Heart right ventricle (tissue), 16 donors: Measurements from ENCODE around the gene AQP12A. TPM values are rescaled to one million over a fixed set of nuclear protein-coding genes. Genes with fewer than 3 reads are reported as not detected.
"Not testable (repeated sequence)": the region's sequence is repeated elsewhere in the genome, so short reads cannot be mapped to it uniquely, and the experiment has no call there.

Experiments
- ATAC-seq, 8 donors: fragments of 200-7000 bp; cut with Tn5 transposase; one replicate each; pipeline ENCODE4 v1.9.1; 2020; ENCODE audit warnings: mild to moderate bottlenecking in 8 of 8, moderate library complexity in 8 of 8, moderate number of reproducible peaks in 1 of 8
- DNase-seq, 2 donors: peaks; one replicate each; pipeline ENCODE4 v3.0.0-alpha.2; 2020
- H3K27ac ChIP-seq, 10 donors: fragments of 200-600 bp; sonication (generic) in 2 of 10; one replicate each; pipeline versions ENCODE4 v1.5.0 to v1.8.0; 2020 to 2022; ENCODE audit warnings: mild to moderate bottlenecking in 3 of 10
- H3K27me3 ChIP-seq, 7 donors: fragments of 200-600 bp; one replicate each; pipeline ENCODE4 v1.8.0; 2021 to 2022; ENCODE audit warnings: mild to moderate bottlenecking in 2 of 7
- H3K36me3 ChIP-seq, 9 donors: fragments of 200-600 bp; sonication (generic) in 1 of 9; one replicate each; pipeline versions ENCODE4 v1.5.0 to v1.8.0; 2020 to 2022; ENCODE audit warnings: mild to moderate bottlenecking in 2 of 9
- H3K4me1 ChIP-seq, 9 donors: fragments of 200-600 bp; sonication (generic) in 1 of 9; one replicate each; pipeline versions ENCODE4 v1.5.0 to v1.8.0; 2020 to 2022; ENCODE audit warnings: mild to moderate bottlenecking in 4 of 9
- H3K4me3 ChIP-seq, 10 donors: fragments of 200-600 bp; sonication (generic) in 2 of 10; one replicate each; pipeline versions ENCODE4 v1.5.0 to v1.8.0; 2020 to 2022; ENCODE audit warnings: mild to moderate bottlenecking in 7 of 10, moderate library complexity in 2 of 10
- H3K9me3 ChIP-seq, 11 donors: fragments of 200-600 bp in 10 of 11; sonication (generic) in 2 of 11; one replicate each; pipeline versions ENCODE4 v1.5.0 to v1.8.0; 2013 to 2022; ENCODE audit warnings: mild to moderate bottlenecking in 2 of 11, control low read depth in 1 of 11, moderate library complexity in 1 of 11
- WGBS, 2 donors: extraction: QIAGEN DNeasy Blood & Tissue Kit; methylation state at CpG; one replicate each; pipeline ENCODE4 v1.1.7; 2013; ENCODE audit warnings: inconsistent platforms in 1 of 2; 5-methylcytosine and 5-hydroxymethylcytosine counted together
- intact Hi-C, 10 donors: fragments of 100-400 bp; cut with DNase I; formaldehyde crosslinking; loops; one replicate each; pipeline versions ENCODE4 v1.11.1 to v1.14.2; 2022
- polyA plus RNA-seq, 2 donors: library from polyadenylated mRNA; stranded (reverse); fragments of 200-250 nt; gene quantifications; one replicate each; pipeline ENCODE4 v1.2.3, GENCODE V29; 2013
- total RNA-seq, 10 donors: library from RNA; stranded (reverse); fragmentation: NEBNext Ultra II Directional in 3 of 10; extraction: Animal tissue kit (Norgen Biotek cat#: 25700) in 3 of 10; gene quantifications; one replicate each; pipeline versions ENCODE4 v1.2.1 to v1.2.4, GENCODE V29; 2021 to 2023
- TF ChIP-seq, protein P1 (sequence below), 9 donors: fragments of 200-600 bp; sonication (generic) in 2 of 9; IDR thresholded peaks; one replicate each; pipeline versions ENCODE4 v1.5.0 to v1.8.0; 2021 to 2022; ENCODE audit warnings: antibody characterized with exemption in 9 of 9, mild to moderate bottlenecking in 5 of 9, moderate library complexity in 1 of 9
- donor health status: Arrhythmogenic right ventricular cardiomyopathy.
- donor health status: ischemic (EF 13 %, LVEDD 7.1; RV severe dilation, severe dysfunction).
- donor health status: healthy with polysubstance abuse.
- donor health status: DM: no; HTN: yes; CAD: no.
- donor health status: DM: no; HTN: no; CAD: no.
- donor health status: ischemic (EF 25% LVEDD 6.9; RV normal size, moderate dysfunction).
- donor health status: ischemic (EF 25% LVEDD 5.7; RV mildly dilated, moderate dysfunction).
- donor health status: healthy.
- donor health status: DM: yes; HTN: yes; CAD: no.
- donor health status: Ischemic cardiomyopathy.
- donor health status: ischemic (EF 35%, LVEDD 5.7; RV mildly dilated, moderate dysfunction).
- donor health status: nonischemic (EF 11% LVEDD 7.7; RV severe dilation, severe dysfunction).
- donor health status: DM: yes; HTN: yes; CAD: no.
- donor health status: PGD.
- donor health status: ischemic (EF 29% LVEDD 5.4; RV normal size, mild dysfunction).
- donor health status: nonischemic (EF 23%, LVEDD 6.1; RV moderate dilation, normal function).

AQP12A gene
- total and polyA plus RNA-seq, 12 donors: not detected

- intact Hi-C loops: no loop called here
- DNase-seq: no peak
- TF ChIP-seq, protein P1, sequence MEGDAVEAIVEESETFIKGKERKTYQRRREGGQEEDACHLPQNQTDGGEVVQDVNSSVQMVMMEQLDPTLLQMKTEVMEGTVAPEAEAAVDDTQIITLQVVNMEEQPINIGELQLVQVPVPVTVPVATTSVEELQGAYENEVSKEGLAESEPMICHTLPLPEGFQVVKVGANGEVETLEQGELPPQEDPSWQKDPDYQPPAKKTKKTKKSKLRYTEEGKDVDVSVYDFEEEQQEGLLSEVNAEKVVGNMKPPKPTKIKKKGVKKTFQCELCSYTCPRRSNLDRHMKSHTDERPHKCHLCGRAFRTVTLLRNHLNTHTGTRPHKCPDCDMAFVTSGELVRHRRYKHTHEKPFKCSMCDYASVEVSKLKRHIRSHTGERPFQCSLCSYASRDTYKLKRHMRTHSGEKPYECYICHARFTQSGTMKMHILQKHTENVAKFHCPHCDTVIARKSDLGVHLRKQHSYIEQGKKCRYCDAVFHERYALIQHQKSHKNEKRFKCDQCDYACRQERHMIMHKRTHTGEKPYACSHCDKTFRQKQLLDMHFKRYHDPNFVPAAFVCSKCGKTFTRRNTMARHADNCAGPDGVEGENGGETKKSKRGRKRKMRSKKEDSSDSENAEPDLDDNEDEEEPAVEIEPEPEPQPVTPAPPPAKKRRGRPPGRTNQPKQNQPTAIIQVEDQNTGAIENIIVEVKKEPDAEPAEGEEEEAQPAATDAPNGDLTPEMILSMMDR (IDR thresholded peaks at IDR 0.05): no peak
- ATAC-seq: no peak
- H3K4me3 ChIP-seq: peak overlapping the region in 3 of 10 donors; percentile 5 to 13 (median 12)
- H3K4me1 ChIP-seq: no peaks in the 10 kb centered on the region
- 46 to 55% methylated on average over 42 to 46 of the region's 46 CpGs for WGBS, 2 donors
- no peaks in the 10 kb centered on the region for H3K36me3 ChIP-seq
- peaks cover 0 to 48% (median 34%) of the 10 kb centered on the region in 7 donors for H3K27me3 ChIP-seq
- no peaks in the 10 kb centered on the region for H3K9me3 ChIP-seq
- no peak overlapping the region for H3K27ac ChIP-seq
These were observed 19.5 kb upstream of the AQP12A start for GRCh38 chr2:240672076-240672700.

DNA sequence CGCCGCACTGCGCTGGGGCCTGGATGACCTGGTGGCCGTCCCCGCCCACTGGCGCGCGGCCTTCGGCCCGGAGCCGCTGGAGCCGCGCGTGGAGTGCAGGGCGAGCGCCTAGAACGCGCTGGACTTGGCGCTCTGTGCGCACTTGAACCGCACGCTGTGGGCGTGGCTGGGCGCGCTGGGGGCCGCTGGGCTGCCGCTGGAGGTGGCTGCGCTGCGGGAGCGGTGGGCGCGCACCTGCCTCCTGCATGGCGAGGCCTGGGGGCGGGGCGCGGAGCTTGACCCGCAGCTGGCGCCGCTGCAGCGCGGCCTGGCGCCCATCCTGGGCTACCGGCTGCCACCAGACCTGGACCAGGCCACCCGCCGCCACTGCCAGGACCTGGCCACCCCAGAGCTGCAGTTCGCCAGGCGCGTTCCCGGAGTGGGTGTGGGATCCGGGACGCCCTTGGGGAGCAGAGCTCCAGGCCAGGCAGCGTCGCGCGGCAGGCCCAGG is 18.9 kb upstream of the AQP12A start:
- intact Hi-C loops: no loop called here
- TF ChIP-seq, protein P1 (IDR thresholded peaks at IDR 0.05): no peak
- Histone ChIP-seq H3K36me3 (no peaks in the 10 kb centered on the region), H3K9me3 (no peaks in the 10 kb centered on the region), H3K4me3 (peak overlapping the region in 4 of 10 donors; percentile 5 to 13 (median 8)), H3K27me3 (peaks cover 0 to 46% (median 28%) of the 10 kb centered on the region in 7 donors), H3K4me1 (no peaks in the 10 kb centered on the region), H3K27ac (no peak overlapping the region)
- ATAC-seq (peak in 3 of 8 donors; percentile 30 to 36 (median 33)), DNase-seq (no peak)
- WGBS, 2 donors: 6% methylated on average over 52 to 55 of the region's 55 CpGs

- H3K9me3 ChIP-seq, H3K27ac ChIP-seq, H3K36me3 ChIP-seq, DNase-seq, intact Hi-C loops, H3K4me1 ChIP-seq, H3K4me3 ChIP-seq: not testable (repeated sequence)
- H3K27me3 ChIP-seq: peaks cover 0 to 46% (median 25%) of the 10 kb centered on the region in 7 donors
- peak in 2 of 8 donors; percentile 61 to 63 for ATAC-seq
- 39% methylated on average over 12 of the region's 16 CpGs for WGBS, 2 donors
These were observed 17.0 kb upstream of the AQP12A start for GRCh38 chr2:240674461-240675184.

DNA sequence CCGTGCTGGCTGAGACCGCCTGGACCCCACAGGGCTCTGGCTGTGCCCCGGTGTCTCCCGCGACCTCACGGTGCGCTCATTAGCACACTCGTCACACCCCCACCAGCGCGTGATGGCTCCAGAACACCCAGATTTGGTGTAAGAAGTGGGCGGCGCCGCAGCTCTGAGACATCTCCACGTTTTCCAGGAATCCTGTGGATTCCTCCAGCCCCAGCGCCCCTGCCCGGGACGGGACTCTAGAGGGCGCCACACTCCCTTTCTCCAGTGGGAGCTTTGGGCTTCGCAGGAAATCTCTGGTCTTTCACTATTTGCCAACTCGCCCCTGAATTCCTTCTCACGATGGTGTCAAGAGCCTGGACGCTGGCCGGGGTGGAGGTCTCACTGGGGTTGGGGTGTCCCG is 16.3 kb upstream of the AQP12A start:
- peak in 5 of 8 donors; percentile 36 to 46 (median 38) for ATAC-seq
- H3K9me3 ChIP-seq, H3K27ac ChIP-seq, H3K4me3 ChIP-seq, H3K4me1 ChIP-seq, intact Hi-C loops, H3K36me3 ChIP-seq, DNase-seq: not testable (repeated sequence)
- WGBS, 2 donors: no CpG with 5 or more reads among the region's 24 CpGs
- peaks cover 0 to 41% (median 25%) of the 10 kb centered on the region in 7 donors for H3K27me3 ChIP-seq

DNA sequence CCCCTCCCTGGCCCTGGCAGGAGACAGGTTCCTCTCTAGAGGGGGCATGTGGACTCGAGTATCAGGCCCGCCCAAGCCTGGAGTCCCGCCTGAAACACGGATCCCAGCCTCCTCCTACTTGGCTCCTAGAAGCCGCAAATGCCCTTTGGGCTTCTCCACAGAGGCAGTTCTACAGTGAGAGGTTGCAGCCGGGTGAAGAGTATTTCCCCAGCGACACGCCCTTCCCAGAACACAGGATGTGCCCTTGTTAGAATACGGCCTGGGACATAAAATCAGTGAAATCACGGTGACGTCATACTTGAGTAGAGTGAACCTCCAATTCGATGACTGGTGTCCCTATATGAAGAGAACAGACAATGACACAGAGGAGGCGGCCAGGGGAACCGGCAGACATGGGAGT is 13.6 kb upstream of the AQP12A start:
- H3K36me3 ChIP-seq, ATAC-seq, H3K4me3 ChIP-seq, H3K4me1 ChIP-seq, intact Hi-C loops, H3K27ac ChIP-seq, H3K9me3 ChIP-seq, DNase-seq: not testable (repeated sequence)
- peaks cover 0 to 18% (median 6%) of the 10 kb centered on the region in 7 donors for H3K27me3 ChIP-seq
- WGBS, 2 donors: 33 to 60% methylated on average over 1 to 6 of the region's 14 CpGs

GRCh38 chr2:240678909-240679308 is 12.8 kb upstream of the AQP12A start:
- H3K4me3 ChIP-seq, intact Hi-C loops, H3K36me3 ChIP-seq, H3K4me1 ChIP-seq, ATAC-seq, H3K27ac ChIP-seq, DNase-seq, H3K9me3 ChIP-seq: not testable (repeated sequence)
- H3K27me3 ChIP-seq: peaks cover 0 to 11% (median 0%) of the 10 kb centered on the region in 7 donors
- WGBS, 2 donors: no CpG with 5 or more reads among the region's 19 CpGs

GRCh38 chr2:240680185-240680584 is 11.5 kb upstream of the AQP12A start:
- ATAC-seq: not testable (repeated sequence)
- 0 to 60% methylated on average over 1 to 2 of the region's 11 CpGs for WGBS, 2 donors

GRCh38 chr2:240682431-240683224 is 9.0 kb upstream of the AQP12A start, which contains the start of gene AQP12B:
TSS of gene AQP12B (minus strand) at chr2:240682885. CDS start at chr2:240682837, 48 bp downstream.
- intact Hi-C loops, H3K36me3 ChIP-seq, H3K9me3 ChIP-seq, H3K27me3 ChIP-seq, H3K4me1 ChIP-seq, DNase-seq, H3K4me3 ChIP-seq, H3K27ac ChIP-seq: not testable (repeated sequence)
- WGBS, 2 donors: 81 to 84% methylated on average over 32 to 34 of the region's 37 CpGs
- ATAC-seq: peak in 1 of 8 donors; percentile 12

More at GRCh38 chr2:240680185-240680584, 11.5 kb upstream of the AQP12A start:
- H3K4me1 ChIP-seq, DNase-seq, H3K27me3 ChIP-seq, H3K9me3 ChIP-seq, H3K27ac ChIP-seq, intact Hi-C loops, H3K36me3 ChIP-seq, H3K4me3 ChIP-seq: not testable (repeated sequence)
